CD4-positive, CD25-positive, alpha-beta regulatory T cell (primary cell): ENCODE measurements around the gene FHIT. TPM values are rescaled to one million over a fixed set of nuclear protein-coding genes. Genes with fewer than 3 reads are reported as not detected.
A peak's percentile ranks its signal among the peaks of the same experiment; 100 is the strongest.

Experiments used
- ATAC-seq, 2 donors: fragments of 150-1000 bp; cut with Tn5 transposase; one replicate each; pipeline ENCODE4 v1.10.0; 2021; ENCODE audit warnings: low read depth in 2 of 2, moderate number of reproducible peaks in 2 of 2, moderate library complexity in 1 of 2
- DNase-seq, 3 donors: peaks; one replicate each; pipeline versions ENCODE4 v3.0.0 to v3.0.0-alpha.2; 2012 to 2022; ENCODE audit warnings: mixed read lengths in 1 of 3
- H3K27ac ChIP-seq: one replicate; pipeline ENCODE4 v1.7.0; 2013; ENCODE audit warnings: mild to moderate bottlenecking, low read length; ENCODE audit not compliant: insufficient read depth, poor library complexity, severe bottlenecking
- H3K27me3 ChIP-seq: one replicate; pipeline ENCODE4 v1.7.0; 2013; ENCODE audit warnings: low read length; ENCODE audit not compliant: control insufficient read depth, insufficient read depth
- H3K36me3 ChIP-seq: one replicate; pipeline ENCODE4 v1.7.0; 2013; ENCODE audit warnings: mild to moderate bottlenecking, low read length, moderate library complexity; ENCODE audit not compliant: control insufficient read depth, insufficient read depth
- H3K4me1 ChIP-seq: 2 replicates; pipeline ENCODE4 v1.7.0; 2013; ENCODE audit warnings: mild to moderate bottlenecking, low read length; ENCODE audit not compliant: insufficient read depth, control insufficient read depth, poor library complexity, severe bottlenecking
- H3K4me3 ChIP-seq: one replicate; pipeline ENCODE4 v1.7.0; 2013; ENCODE audit warnings: low read depth, mild to moderate bottlenecking, low read length, moderate library complexity
- H3K9me3 ChIP-seq, 2 experiments: 1 replicate in 1 of 2; 2 replicates in 1 of 2; pipeline ENCODE4 v1.7.0; 2013; ENCODE audit warnings: low read length in 2 of 2, mild to moderate bottlenecking in 1 of 2, moderate library complexity in 1 of 2; ENCODE audit not compliant: control insufficient read depth in 2 of 2
- H3K27ac Mint-ChIP-seq, 3 donors: one replicate each; pipeline ENCODE4 v1.8.0; 2020 to 2022; ENCODE audit warnings: mild to moderate bottlenecking in 3 of 3, mixed read lengths in 3 of 3, moderate library complexity in 2 of 3
- H3K27me3 Mint-ChIP-seq: one replicate; pipeline ENCODE4 v1.8.0; 2022; ENCODE audit warnings: mild to moderate bottlenecking, mixed read lengths
- H3K36me3 Mint-ChIP-seq: one replicate; pipeline ENCODE4 v1.8.0; 2020; ENCODE audit warnings: mixed read lengths
- H3K4me1 Mint-ChIP-seq, 4 donors: one replicate each; pipeline ENCODE4 v1.8.0; 2020 to 2022; ENCODE audit warnings: mixed read lengths in 4 of 4, mild to moderate bottlenecking in 1 of 4
- H3K4me3 Mint-ChIP-seq, 4 donors: one replicate each; pipeline ENCODE4 v1.8.0; 2020 to 2022; ENCODE audit warnings: mild to moderate bottlenecking in 4 of 4, mixed read lengths in 4 of 4, moderate library complexity in 3 of 4
- H3K9me3 Mint-ChIP-seq, 7 donors: one replicate each; pipeline ENCODE4 v1.8.0; 2020 to 2022; ENCODE audit warnings: mixed read lengths in 7 of 7, mild to moderate bottlenecking in 3 of 7, moderate library complexity in 2 of 7
- polyA plus RNA-seq, 4 donors: library from polyadenylated mRNA; unstranded; fragments of 300-500 nt; fragmentation: Illumina TruSeq; gene quantifications; one replicate each; pipeline ENCODE4 v1.2.3, GENCODE V29; 2021
- total RNA-seq: library from RNA; stranded (reverse); gene quantifications from one replicate; pipeline ENCODE4 v1.2.3, GENCODE V29; 2022

Gene FHIT
- total and polyA plus RNA-seq, 5 donors from 2014 or later = 7.8 to 120 (median 14.4) TPM

DNA sequence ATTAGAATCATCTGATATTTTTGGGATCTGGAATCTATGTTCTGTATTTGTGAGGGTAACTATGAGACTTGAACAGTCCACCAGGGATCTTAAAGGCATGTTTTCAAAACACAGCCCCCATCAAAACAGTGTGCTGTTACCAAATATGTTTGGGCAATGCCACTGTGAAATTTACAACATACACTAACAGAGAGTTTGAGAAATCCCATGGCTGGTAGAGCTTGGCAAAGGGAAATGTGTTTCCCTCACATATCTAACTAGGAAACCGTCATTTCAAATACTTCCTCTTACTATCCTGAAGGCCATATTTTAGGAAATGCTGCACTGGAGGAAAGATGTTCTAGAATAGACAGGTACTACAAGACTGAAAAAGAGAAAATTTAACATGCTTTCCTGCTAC lies 607.4 kb downstream of the FHIT start:
- ATAC-seq (no peak), DNase-seq (no peak)
- no peaks in the 10 kb centered on the region for H3K9me3 ChIP-seq
- H3K4me1 Mint-ChIP-seq = peaks cover 0 to 2% (median 0%) of the 10 kb centered on the region in 4 donors
- peaks cover 13% of the 10 kb centered on the region for H3K27me3 Mint-ChIP-seq
- H3K36me3 ChIP-seq = no peaks in the 10 kb centered on the region
- H3K27ac ChIP-seq = no peak overlapping the region
- H3K4me3 ChIP-seq = no peak overlapping the region
- H3K4me1 ChIP-seq = no peaks in the 10 kb centered on the region
- no peaks in the 10 kb centered on the region for H3K27me3 ChIP-seq
- H3K9me3 Mint-ChIP-seq = peaks cover 0 to 2% (median 0%) of the 10 kb centered on the region in 7 donors
- H3K27ac Mint-ChIP-seq = no peak overlapping the region
- no peaks in the 10 kb centered on the region for H3K36me3 Mint-ChIP-seq
- H3K4me3 Mint-ChIP-seq = no peak overlapping the region

DNA sequence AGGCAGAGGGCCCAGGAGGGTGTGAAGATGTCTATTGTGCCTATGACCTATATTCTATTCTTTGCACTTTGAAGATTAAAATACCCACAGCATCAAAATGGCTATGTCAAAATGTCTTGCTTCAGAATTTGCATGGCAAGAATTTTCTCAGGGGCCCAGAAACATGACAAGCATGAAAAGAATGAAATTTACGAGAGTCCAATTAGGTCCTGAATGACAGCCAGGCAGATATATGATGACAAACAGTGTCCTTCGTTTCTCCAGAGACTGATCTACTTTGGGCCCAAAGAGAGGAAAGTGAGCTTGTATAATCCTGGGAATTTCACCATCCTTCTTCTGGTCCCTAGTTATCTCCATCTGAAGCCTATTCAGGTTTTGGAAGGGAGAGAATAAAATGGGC lies 609.9 kb downstream of the FHIT start:
- no peak overlapping the region for H3K4me3 ChIP-seq
- no peaks in the 10 kb centered on the region for H3K36me3 ChIP-seq
- no peak for DNase-seq
- H3K27ac Mint-ChIP-seq = no peak overlapping the region
- H3K4me3 Mint-ChIP-seq = no peak overlapping the region
- peaks cover 0 to 2% (median 0%) of the 10 kb centered on the region in 7 donors for H3K9me3 Mint-ChIP-seq
- no peaks in the 10 kb centered on the region for H3K27me3 ChIP-seq
- ATAC-seq = no peak
- no peak overlapping the region for H3K27ac ChIP-seq
- no peaks in the 10 kb centered on the region for H3K36me3 Mint-ChIP-seq
- no peaks in the 10 kb centered on the region for H3K9me3 ChIP-seq
- H3K4me1 ChIP-seq = no peaks in the 10 kb centered on the region
- peaks cover 9% of the 10 kb centered on the region for H3K27me3 Mint-ChIP-seq
- peaks cover 0 to 2% (median 0%) of the 10 kb centered on the region in 4 donors for H3K4me1 Mint-ChIP-seq

DNA sequence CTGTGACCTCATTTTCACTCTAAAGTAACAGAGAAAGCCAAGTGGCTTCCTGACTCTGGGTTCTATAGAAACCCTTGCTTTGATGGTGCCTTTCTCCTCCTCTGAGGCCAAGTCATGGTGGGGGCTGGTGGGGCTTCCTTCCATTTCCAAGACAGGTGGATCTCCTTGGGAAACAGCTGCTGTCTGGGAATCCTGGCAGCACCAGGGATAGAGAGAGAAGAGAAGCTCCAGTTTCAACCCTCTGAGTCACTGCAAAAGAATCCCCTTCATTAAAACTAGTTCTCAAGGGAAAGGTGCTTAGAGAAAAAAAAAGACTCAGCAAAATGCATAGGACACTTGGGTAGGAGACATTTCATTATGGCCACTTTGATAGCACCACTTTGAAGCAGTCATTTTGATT lies 614.4 kb downstream of the FHIT start:
- no peaks in the 10 kb centered on the region for H3K4me1 Mint-ChIP-seq
- ATAC-seq = no peak
- H3K9me3 Mint-ChIP-seq = peaks cover 0 to 2% (median 0%) of the 10 kb centered on the region in 7 donors

DNA sequence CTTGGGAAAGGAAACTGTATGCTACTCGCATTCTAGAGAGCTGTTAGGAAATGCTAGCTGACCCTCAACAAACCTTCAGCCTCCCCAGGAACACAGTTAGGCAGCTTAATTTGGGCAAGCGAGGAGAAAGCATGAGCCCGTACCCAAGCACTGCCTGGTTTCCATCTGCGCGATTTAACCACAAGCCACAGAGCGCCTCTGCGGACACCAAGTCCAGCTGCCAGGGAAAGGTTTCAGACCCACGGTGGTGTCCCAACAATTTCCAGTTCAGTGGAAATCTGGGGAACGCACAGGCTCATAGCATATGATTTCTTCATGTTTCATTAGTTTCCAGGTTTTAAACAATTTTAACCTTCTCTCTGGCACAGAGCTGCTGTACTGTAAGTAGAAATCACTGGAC lies 617.6 kb downstream of the FHIT start:
- DNase-seq (no peak), ATAC-seq (no peak)
- Histone ChIP-seq H3K27me3 (no peaks in the 10 kb centered on the region), H3K4me1 (no peaks in the 10 kb centered on the region), H3K4me3 (no peak overlapping the region), H3K9me3 (no peaks in the 10 kb centered on the region), H3K36me3 (no peaks in the 10 kb centered on the region), H3K27ac (no peak overlapping the region)
- Mint-ChIP-seq H3K36me3 (no peaks in the 10 kb centered on the region), H3K4me1 (no peaks in the 10 kb centered on the region), H3K9me3 (no peaks in the 10 kb centered on the region), H3K27me3 (peaks cover 13% of the 10 kb centered on the region), H3K4me3 (no peak overlapping the region), H3K27ac (no peak overlapping the region)

More for the DNA sequence above, 614.4 kb downstream of the FHIT start:
- Histone ChIP-seq H3K36me3 (no peaks in the 10 kb centered on the region), H3K27ac (no peak overlapping the region), H3K4me1 (no peaks in the 10 kb centered on the region), H3K4me3 (no peak overlapping the region), H3K9me3 (no peaks in the 10 kb centered on the region), H3K27me3 (no peaks in the 10 kb centered on the region)
- DNase-seq = no peak
- Mint-ChIP-seq H3K27me3 (peaks cover 11% of the 10 kb centered on the region), H3K36me3 (no peaks in the 10 kb centered on the region), H3K27ac (no peak overlapping the region), H3K4me3 (no peak overlapping the region)

DNA sequence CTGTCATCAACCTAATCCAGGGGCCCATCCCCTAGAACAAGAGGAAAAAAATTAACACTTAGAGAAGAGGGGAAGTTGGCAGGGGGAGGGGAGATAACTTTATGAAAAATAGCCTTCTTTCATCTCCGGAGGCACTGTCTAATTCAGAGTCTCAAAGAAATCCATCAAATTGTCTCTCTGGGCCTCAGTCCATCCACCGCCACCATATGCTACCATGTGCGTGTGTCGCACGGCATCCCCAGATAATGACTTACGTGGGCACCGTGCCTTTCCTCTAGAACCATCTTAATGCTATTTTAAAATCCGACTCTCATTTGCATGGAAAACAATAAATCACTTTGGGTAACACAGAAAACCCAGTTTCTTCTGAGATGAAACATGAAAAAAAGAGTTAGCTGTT lies 619.7 kb downstream of the FHIT start:
- Mint-ChIP-seq H3K9me3 (no peaks in the 10 kb centered on the region), H3K27ac (no peak overlapping the region), H3K27me3 (peaks cover 13% of the 10 kb centered on the region), H3K4me1 (no peaks in the 10 kb centered on the region), H3K4me3 (no peak overlapping the region), H3K36me3 (no peaks in the 10 kb centered on the region)
- no peak overlapping the region for H3K27ac ChIP-seq
- no peaks in the 10 kb centered on the region for H3K9me3 ChIP-seq
- no peaks in the 10 kb centered on the region for H3K27me3 ChIP-seq
- no peaks in the 10 kb centered on the region for H3K4me1 ChIP-seq
- DNase-seq (no peak), ATAC-seq (no peak)
- no peak overlapping the region for H3K4me3 ChIP-seq
- H3K36me3 ChIP-seq = no peaks in the 10 kb centered on the region

DNA sequence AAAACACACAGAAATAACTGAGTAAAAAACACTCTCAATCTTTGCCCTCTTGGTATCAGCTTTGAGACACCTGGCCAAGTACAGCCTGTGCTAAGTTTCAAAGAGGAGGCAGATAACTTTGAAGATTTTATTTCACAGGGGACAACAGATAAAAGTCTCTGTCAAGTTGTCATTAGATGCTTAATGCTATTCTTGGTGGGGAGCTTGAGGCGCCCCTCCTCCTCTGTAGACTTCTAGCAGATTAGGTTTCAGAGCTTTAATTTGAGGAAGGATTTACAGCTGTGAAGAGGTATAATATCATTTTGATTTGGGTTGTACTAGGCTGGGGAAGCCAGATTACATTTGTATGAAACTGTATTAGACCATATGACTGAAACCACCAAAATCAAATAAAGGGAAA lies 620.3 kb downstream of the FHIT start:
- ATAC-seq (no peak), DNase-seq (no peak)
- Mint-ChIP-seq H3K4me3 (no peak overlapping the region), H3K27me3 (peaks cover 13% of the 10 kb centered on the region), H3K27ac (no peak overlapping the region), H3K4me1 (no peaks in the 10 kb centered on the region), H3K36me3 (no peaks in the 10 kb centered on the region), H3K9me3 (no peaks in the 10 kb centered on the region)
- Histone ChIP-seq H3K27me3 (no peaks in the 10 kb centered on the region), H3K9me3 (no peaks in the 10 kb centered on the region), H3K36me3 (no peaks in the 10 kb centered on the region), H3K4me1 (no peaks in the 10 kb centered on the region), H3K27ac (no peak overlapping the region), H3K4me3 (no peak overlapping the region)

DNA sequence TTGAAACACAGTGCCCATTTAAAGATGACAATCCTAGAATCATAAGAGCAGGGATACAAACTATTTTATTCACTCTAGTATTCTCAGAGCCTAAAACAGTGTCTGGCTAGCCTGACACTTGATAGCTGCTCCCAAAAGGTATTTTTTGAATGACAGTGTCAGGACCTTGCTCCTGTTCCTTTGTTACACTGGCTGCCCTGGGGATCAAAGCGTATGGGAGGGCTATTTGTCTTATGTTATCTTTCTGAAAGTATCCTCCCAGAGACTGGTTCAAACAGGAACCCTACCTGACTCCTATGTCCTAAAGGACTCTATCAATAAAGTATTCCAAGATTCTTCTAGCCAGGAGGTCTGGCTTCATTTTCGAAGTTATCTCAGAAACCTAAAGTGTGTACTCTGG lies 621.4 kb downstream of the FHIT start:
- Histone ChIP-seq H3K27ac (no peak overlapping the region), H3K9me3 (no peaks in the 10 kb centered on the region), H3K27me3 (no peaks in the 10 kb centered on the region), H3K4me3 (no peak overlapping the region), H3K4me1 (no peaks in the 10 kb centered on the region), H3K36me3 (no peaks in the 10 kb centered on the region)
- H3K9me3 Mint-ChIP-seq = peaks cover 0 to 3% (median 0%) of the 10 kb centered on the region in 7 donors
- H3K4me1 Mint-ChIP-seq = no peaks in the 10 kb centered on the region
- peaks cover 7% of the 10 kb centered on the region for H3K27me3 Mint-ChIP-seq
- H3K27ac Mint-ChIP-seq = no peak overlapping the region
- no peak overlapping the region for H3K4me3 Mint-ChIP-seq
- ATAC-seq (no peak), DNase-seq (no peak)
- no peaks in the 10 kb centered on the region for H3K36me3 Mint-ChIP-seq

DNA sequence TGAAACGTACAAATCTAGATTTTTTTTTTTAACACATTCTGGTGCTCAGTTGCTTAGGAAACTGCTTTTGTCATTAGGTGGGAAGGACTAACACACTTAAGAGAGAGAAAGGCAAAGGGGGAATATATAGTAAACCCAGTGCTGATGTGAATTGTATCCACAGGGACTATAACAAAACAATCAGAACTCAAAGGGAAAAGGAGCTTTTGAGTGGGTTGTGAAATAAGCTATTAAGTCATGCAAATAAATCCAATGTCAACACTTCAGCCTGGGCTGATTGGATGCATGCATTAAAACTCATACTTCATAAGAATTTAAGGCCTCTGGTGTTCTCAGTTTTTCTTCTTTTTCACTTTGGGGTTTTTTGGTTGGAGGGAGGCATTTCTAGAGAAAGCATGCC lies 628.9 kb downstream of the FHIT start:
- Histone ChIP-seq H3K4me3 (no peak overlapping the region), H3K4me1 (no peaks in the 10 kb centered on the region), H3K9me3 (no peaks in the 10 kb centered on the region), H3K27ac (no peak overlapping the region), H3K36me3 (no peaks in the 10 kb centered on the region), H3K27me3 (no peaks in the 10 kb centered on the region)
- Mint-ChIP-seq H3K27ac (peak overlapping the region in 1 of 3 donors; percentile 20), H3K36me3 (no peaks in the 10 kb centered on the region), H3K27me3 (peaks cover 4% of the 10 kb centered on the region), H3K4me1 (no peaks in the 10 kb centered on the region), H3K4me3 (no peak overlapping the region), H3K9me3 (peaks cover 0 to 6% (median 4%) of the 10 kb centered on the region in 7 donors)
- DNase-seq (no peak), ATAC-seq (no peak)
